ENCODE measurements around the gene SKIDA1.
A peak's percentile ranks its signal among the peaks of the same experiment; 100 is the strongest.

SKIDA1 gene

DNA sequence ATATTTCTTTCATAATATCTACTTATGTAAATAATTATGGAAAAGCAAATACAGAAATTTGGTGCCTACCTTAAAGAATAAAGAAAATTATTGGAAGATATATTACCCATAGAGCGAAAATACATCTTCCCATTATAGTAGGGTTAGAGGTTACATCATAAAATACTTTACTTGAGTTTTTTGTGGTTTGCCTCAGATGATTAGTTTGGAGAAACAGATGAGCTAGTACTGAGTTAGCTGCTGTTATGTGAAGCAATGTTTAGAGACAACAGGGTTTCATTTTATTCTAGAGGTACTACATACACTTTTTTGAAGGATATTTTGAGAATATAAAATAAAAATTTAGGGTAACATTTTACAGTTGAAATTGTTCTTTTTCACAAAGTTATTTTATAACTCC is 5.7 kb upstream of the SKIDA1 start:
- WGBS (ENCODE audit: extremely low coverage, insufficient coverage, low lambda C conversion rate) = no CpG with 5 or more reads among the region's 1 CpG
- Histone ChIP-seq H3K23ac (ENCODE audit: low read length) (no peak overlapping the region), H2BK15ac (replicated peaks; ENCODE audit: low read depth) (no peak overlapping the region), H4K5ac (ENCODE audit: low read length) (no peak overlapping the region), H2AK5ac (ENCODE audit: low read length) (no peak overlapping the region), H3K79me1 (ENCODE audit: low read length) (no peaks in the 10 kb centered on the region), H3K4ac (ENCODE audit: low read depth, low read length) (no peak overlapping the region), H3K36me3 (ENCODE audit: control insufficient read depth, insufficient read depth, low read length) (no peaks in the 10 kb centered on the region), H3K4me1 (ENCODE audit: control insufficient read depth, low read depth, low read length) (peaks cover 5% of the 10 kb centered on the region), H4K8ac (ENCODE audit: low read depth, low read length) (no peak overlapping the region), H3K4me2 (ENCODE audit: low read length) (no peak overlapping the region), H3K9ac (ENCODE audit: low read length) (no peak overlapping the region), H3K18ac (ENCODE audit: low read length) (no peak overlapping the region), H3K79me2 (ENCODE audit: control insufficient read depth, insufficient read depth, low read length) (peaks cover 15% of the 10 kb centered on the region), H3K56ac (ENCODE audit: low read length) (no peak overlapping the region), H2BK5ac (ENCODE audit: low read length) (no peak overlapping the region), H3K27ac (ENCODE audit: low read depth, low read length) (no peak overlapping the region), H3K4me3 (ENCODE audit: low read length) (no peak overlapping the region), H3K27me3 (ENCODE audit: insufficient read depth, low read length, poor library complexity) (no peaks in the 10 kb centered on the region), H2BK120ac (ENCODE audit: low read depth, low read length) (no peak overlapping the region)
- DNase-seq = no peak

- Histone ChIP-seq H3K79me2 (ENCODE audit: control insufficient read depth, insufficient read depth, low read length) (peaks cover 9% of the 10 kb centered on the region), H4K5ac (ENCODE audit: low read length) (no peak overlapping the region), H3K79me1 (ENCODE audit: low read length) (no peaks in the 10 kb centered on the region), H2BK120ac (ENCODE audit: low read depth, low read length) (no peak overlapping the region), H3K9ac (ENCODE audit: low read length) (no peak overlapping the region), H3K36me3 (ENCODE audit: control insufficient read depth, insufficient read depth, low read length) (no peaks in the 10 kb centered on the region), H3K18ac (ENCODE audit: low read length) (no peak overlapping the region), H3K27ac (ENCODE audit: low read depth, low read length) (no peak overlapping the region), H3K23ac (ENCODE audit: low read length) (no peak overlapping the region), H3K4me2 (ENCODE audit: low read length) (no peak overlapping the region), H2BK5ac (ENCODE audit: low read length) (no peak overlapping the region), H3K4me3 (ENCODE audit: low read length) (no peak overlapping the region), H3K56ac (ENCODE audit: low read length) (no peak overlapping the region), H3K27me3 (ENCODE audit: insufficient read depth, low read length, poor library complexity) (no peaks in the 10 kb centered on the region), H2BK15ac (replicated peaks; ENCODE audit: low read depth) (no peak overlapping the region), H3K4me1 (ENCODE audit: control insufficient read depth, low read depth, low read length) (peaks cover 5% of the 10 kb centered on the region), H4K8ac (ENCODE audit: low read depth, low read length) (no peak overlapping the region), H3K4ac (ENCODE audit: low read depth, low read length) (no peak overlapping the region), H2AK5ac (ENCODE audit: low read length) (no peak overlapping the region)
- DNase-seq = no peak
- WGBS (ENCODE audit: extremely low coverage, insufficient coverage, low lambda C conversion rate) = no CpG with 5 or more reads among the region's 1 CpG
Observed at GRCh38 chr10:21530641-21531040, 5.2 kb upstream of the SKIDA1 start.

DNA sequence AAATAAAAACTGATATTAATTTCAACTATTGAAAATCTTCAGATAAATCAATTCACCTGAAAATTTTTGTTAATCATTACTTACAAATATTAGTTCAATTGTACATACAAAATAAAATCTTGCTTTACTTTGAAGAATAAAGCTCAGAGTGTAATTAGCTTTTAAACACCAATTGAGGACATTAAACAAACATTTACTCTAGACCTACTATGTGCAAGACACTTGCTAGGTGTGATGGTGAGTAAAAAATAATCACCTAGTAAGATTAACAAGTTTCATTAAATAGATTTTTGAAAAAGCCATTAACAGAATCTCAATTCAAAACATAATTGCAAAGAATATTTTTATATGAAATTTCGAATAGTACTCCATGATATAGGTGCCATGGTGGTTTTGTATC is 4.7 kb upstream of the SKIDA1 start:
- DNase-seq = no peak
- H3K56ac ChIP-seq (ENCODE audit: low read length) = no peak overlapping the region
- H4K5ac ChIP-seq (ENCODE audit: low read length) = no peak overlapping the region
- no peaks in the 10 kb centered on the region for H3K36me3 ChIP-seq (ENCODE audit: control insufficient read depth, insufficient read depth, low read length)
- H2BK120ac ChIP-seq (ENCODE audit: low read depth, low read length) = no peak overlapping the region
- no peak overlapping the region for H2BK15ac ChIP-seq (replicated peaks; ENCODE audit: low read depth)
- peaks cover 5% of the 10 kb centered on the region for H3K79me2 ChIP-seq (ENCODE audit: control insufficient read depth, insufficient read depth, low read length)
- H2AK5ac ChIP-seq (ENCODE audit: low read length) = no peak overlapping the region
- no peak overlapping the region for H3K4me2 ChIP-seq (ENCODE audit: low read length)
- H3K27ac ChIP-seq (ENCODE audit: low read depth, low read length) = no peak overlapping the region
- H3K27me3 ChIP-seq (ENCODE audit: insufficient read depth, low read length, poor library complexity) = no peaks in the 10 kb centered on the region
- H3K4me3 ChIP-seq (ENCODE audit: low read length) = no peak overlapping the region
- H2BK5ac ChIP-seq (ENCODE audit: low read length) = no peak overlapping the region
- no peak overlapping the region for H4K8ac ChIP-seq (ENCODE audit: low read depth, low read length)
- no peak overlapping the region for H3K18ac ChIP-seq (ENCODE audit: low read length)
- H3K79me1 ChIP-seq (ENCODE audit: low read length) = no peaks in the 10 kb centered on the region
- H3K23ac ChIP-seq (ENCODE audit: low read length) = no peak overlapping the region
- H3K4ac ChIP-seq (ENCODE audit: low read depth, low read length) = no peak overlapping the region
- H3K4me1 ChIP-seq (ENCODE audit: control insufficient read depth, low read depth, low read length) = peaks cover 5% of the 10 kb centered on the region
- no peak overlapping the region for H3K9ac ChIP-seq (ENCODE audit: low read length)
- WGBS (ENCODE audit: extremely low coverage, insufficient coverage, low lambda C conversion rate) = no CpG with 5 or more reads among the region's 1 CpG

DNA sequence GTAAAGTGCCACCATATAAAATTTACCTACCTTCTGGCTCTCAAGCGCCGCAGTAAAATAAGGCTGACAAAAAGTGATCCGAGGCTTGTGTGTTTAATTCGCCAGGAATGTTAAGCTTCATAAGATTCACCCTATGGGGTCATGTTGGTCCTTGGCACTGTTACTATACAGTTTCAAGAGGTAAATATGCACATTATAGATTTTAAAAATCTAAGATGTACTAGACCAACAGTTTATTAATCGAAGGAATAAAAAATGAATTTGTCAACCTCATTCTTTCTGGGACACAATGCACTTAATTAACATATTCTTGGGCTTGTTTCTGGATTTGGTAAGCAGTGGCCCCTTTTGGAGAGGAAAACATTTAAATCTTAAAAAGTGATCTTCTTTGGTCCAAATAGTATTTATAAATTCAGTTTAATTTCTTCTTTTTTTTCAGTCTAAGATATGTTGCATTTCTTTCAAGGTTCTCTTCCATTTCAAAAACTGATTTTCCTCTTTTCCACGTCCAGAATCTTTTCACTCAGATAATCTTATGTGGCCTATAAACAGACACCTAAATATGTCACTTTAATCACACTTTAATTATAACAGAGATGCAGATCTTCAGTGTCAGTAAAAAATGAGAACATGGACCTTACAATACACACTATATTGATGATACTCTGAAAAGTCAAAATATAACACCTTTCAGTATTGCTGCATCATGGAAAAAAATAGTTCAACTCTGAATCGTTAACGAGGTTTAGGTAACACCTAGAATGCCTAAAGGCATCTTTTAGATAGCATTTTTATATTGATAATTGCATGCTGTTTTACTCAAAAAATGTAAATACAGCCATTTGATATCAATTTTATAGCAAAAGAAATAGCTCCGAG is 3.8 kb upstream of the SKIDA1 start:
- no peak overlapping the region for H2BK120ac ChIP-seq (ENCODE audit: low read depth, low read length)

DNA sequence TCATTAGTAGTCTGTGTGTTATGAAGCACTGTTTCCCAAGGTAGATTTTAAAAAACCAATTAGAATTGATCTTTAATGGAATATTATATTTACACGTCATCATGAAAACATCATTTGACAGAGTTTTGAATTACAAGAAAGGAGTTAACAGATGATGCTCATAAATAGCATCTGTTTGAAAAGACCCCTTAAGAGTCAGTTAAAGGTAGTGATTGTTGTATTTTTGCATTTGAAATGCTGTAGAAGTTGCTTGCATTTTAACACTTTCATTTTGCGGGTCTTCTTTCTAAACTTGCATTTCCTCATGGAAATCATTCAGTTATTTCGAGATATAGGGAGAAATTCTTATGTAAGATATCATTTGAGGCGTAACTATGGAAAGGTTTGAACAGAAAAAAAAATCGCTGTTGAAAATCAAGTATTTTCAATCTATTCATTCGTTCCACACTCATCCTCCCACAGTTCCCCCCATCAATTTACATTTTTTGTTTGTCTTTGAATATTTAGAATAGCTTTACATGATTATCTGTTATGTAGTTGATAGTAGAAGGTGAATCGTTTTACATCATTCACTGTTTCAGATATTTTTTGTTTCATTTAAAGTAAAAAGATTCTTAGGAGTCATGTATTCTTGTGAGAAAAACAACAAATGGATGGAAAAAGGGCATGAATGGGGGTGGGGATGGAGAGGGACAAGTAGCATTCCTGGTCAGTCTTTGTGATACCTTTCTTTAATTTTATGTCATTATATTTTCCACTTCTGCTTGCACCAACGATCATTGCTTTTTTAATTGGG is 3.0 kb upstream of the SKIDA1 start:
- Histone ChIP-seq H3K4me3 (ENCODE audit: low read length) (no peak overlapping the region), H3K18ac (ENCODE audit: low read length) (no peak overlapping the region), H3K79me1 (ENCODE audit: low read length) (no peaks in the 10 kb centered on the region), H2BK15ac (replicated peaks; ENCODE audit: low read depth) (no peak overlapping the region), H3K56ac (ENCODE audit: low read length) (peak overlapping the region; percentile 58), H2AK5ac (ENCODE audit: low read length) (no peak overlapping the region), H3K36me3 (ENCODE audit: control insufficient read depth, insufficient read depth, low read length) (no peaks in the 10 kb centered on the region), H4K5ac (ENCODE audit: low read length) (no peak overlapping the region), H4K8ac (ENCODE audit: low read depth, low read length) (no peak overlapping the region), H3K27ac (ENCODE audit: low read depth, low read length) (peak overlapping the region; percentile 36), H3K27me3 (ENCODE audit: insufficient read depth, low read length, poor library complexity) (no peaks in the 10 kb centered on the region), H2BK120ac (ENCODE audit: low read depth, low read length) (no peak overlapping the region), H3K4me1 (ENCODE audit: control insufficient read depth, low read depth, low read length) (peaks cover 7% of the 10 kb centered on the region), H3K4ac (ENCODE audit: low read depth, low read length) (no peak overlapping the region), H3K79me2 (ENCODE audit: control insufficient read depth, insufficient read depth, low read length) (no peaks in the 10 kb centered on the region), H3K23ac (ENCODE audit: low read length) (no peak overlapping the region), H2BK5ac (ENCODE audit: low read length) (no peak overlapping the region), H3K9ac (ENCODE audit: low read length) (peak overlapping the region; percentile 87), H3K4me2 (ENCODE audit: low read length) (peak overlapping the region; percentile 12)
- peak; percentile 60 for DNase-seq
- no CpG with 5 or more reads among the region's 8 CpGs for WGBS (ENCODE audit: extremely low coverage, insufficient coverage, low lambda C conversion rate)

More for the DNA sequence above, 3.8 kb upstream of the SKIDA1 start:
- Histone ChIP-seq H3K36me3 (ENCODE audit: control insufficient read depth, insufficient read depth, low read length) (no peaks in the 10 kb centered on the region), H4K5ac (ENCODE audit: low read length) (no peak overlapping the region), H3K27ac (ENCODE audit: low read depth, low read length) (peak overlapping the region; percentile 36), H3K18ac (ENCODE audit: low read length) (no peak overlapping the region), H3K56ac (ENCODE audit: low read length) (peak overlapping the region; percentile 58), H2BK15ac (replicated peaks; ENCODE audit: low read depth) (no peak overlapping the region), H3K4me1 (ENCODE audit: control insufficient read depth, low read depth, low read length) (peaks cover 5% of the 10 kb centered on the region), H3K9ac (ENCODE audit: low read length) (peak overlapping the region; percentile 33), H3K27me3 (ENCODE audit: insufficient read depth, low read length, poor library complexity) (no peaks in the 10 kb centered on the region), H3K4me2 (ENCODE audit: low read length) (peak overlapping the region; percentile 4), H2BK5ac (ENCODE audit: low read length) (no peak overlapping the region), H3K79me1 (ENCODE audit: low read length) (no peaks in the 10 kb centered on the region), H2AK5ac (ENCODE audit: low read length) (no peak overlapping the region), H4K8ac (ENCODE audit: low read depth, low read length) (no peak overlapping the region), H3K4ac (ENCODE audit: low read depth, low read length) (no peak overlapping the region), H3K23ac (ENCODE audit: low read length) (no peak overlapping the region), H3K79me2 (ENCODE audit: control insufficient read depth, insufficient read depth, low read length) (no peaks in the 10 kb centered on the region), H3K4me3 (ENCODE audit: low read length) (no peak overlapping the region)
- 100% methylated on average over 1 of the region's 9 CpGs for WGBS (ENCODE audit: extremely low coverage, insufficient coverage, low lambda C conversion rate)
- DNase-seq = peak; percentile 51

All from mesendoderm (in vitro differentiated cells).